LNCAP (cell line): ENCODE measurements around the gene MGAM2.

Experiments used
- CTCF ChIP-seq: fragments of 450-650 bp; IDR thresholded peaks from 2 replicates; pipeline ENCODE4 v1.5.1; 2017; ENCODE audit warnings: mild to moderate bottlenecking

The MGAM2 gene

DNA sequence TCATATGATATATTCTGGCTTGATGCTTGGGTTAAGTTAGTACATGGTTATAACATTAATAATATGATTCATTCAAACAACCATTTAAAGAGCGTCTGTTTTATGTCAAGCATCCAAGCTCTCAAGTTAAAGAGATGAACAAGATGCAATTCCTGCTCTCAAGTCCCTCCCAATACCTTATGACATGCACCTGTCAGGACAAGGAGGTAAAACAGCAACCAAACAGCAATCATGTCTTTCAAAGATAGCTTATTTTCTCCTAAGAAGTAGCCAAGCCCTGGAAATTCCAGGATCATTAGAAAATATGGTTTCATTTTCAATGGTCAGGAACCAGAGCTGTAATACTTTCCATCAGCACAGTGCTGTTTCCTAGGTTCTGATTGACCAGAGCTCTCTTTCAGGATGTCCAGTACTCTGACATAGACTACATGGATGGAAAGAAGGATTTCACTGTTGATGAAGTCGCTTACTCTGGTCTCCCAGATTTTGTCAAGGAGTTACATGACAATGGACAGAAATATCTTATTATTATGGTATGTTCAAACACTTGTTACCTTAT lies 29.0 kb downstream of the MGAM2 start:
- TF ChIP-seq CTCF = no peak

DNA sequence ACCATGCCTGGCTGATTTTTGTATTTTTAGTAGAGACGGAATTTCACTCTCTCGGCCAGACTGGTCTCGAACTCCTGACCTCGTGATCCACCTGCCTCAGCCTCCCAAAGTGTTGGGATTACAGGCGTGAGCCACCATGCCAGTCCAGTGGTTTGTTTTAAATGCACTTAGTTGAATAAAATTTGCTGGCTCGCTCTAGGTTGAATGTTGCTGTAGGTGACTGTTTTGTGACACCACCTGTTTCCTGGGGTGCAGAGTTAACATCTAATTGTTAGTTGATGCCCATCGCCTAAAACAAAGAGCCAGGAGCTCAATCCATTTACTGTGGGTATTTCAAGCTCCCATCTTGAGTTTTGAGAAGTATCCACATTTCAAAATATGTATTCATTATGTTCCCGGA lies 31.2 kb downstream of the MGAM2 start:
- TF ChIP-seq CTCF = no peak

GRCh38 chr7:142146124-142146523 lies 34.6 kb downstream of the MGAM2 start:
- no peak for TF ChIP-seq CTCF

DNA sequence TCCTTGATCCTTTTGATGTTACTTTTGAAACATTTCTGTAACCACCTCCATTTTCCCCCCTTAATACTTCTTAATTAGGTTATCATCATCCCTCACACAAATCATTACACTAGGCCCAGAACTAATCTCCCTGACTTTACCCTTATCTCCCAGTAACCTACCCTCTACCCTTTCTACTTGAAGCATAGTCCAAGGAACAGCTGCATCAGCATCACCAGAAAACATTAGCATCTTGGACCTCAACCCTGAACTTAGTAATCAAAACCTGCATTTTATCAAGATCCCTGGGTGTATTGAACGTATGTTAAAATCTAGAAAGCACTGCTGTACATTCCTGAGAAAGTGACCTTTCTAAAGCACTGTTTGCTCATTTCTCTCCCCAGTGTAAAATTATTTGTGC lies 38.8 kb downstream of the MGAM2 start:
- TF ChIP-seq CTCF = no peak

GRCh38 chr7:142150869-142151268 lies 39.4 kb downstream of the MGAM2 start:
- no peak for TF ChIP-seq CTCF

DNA sequence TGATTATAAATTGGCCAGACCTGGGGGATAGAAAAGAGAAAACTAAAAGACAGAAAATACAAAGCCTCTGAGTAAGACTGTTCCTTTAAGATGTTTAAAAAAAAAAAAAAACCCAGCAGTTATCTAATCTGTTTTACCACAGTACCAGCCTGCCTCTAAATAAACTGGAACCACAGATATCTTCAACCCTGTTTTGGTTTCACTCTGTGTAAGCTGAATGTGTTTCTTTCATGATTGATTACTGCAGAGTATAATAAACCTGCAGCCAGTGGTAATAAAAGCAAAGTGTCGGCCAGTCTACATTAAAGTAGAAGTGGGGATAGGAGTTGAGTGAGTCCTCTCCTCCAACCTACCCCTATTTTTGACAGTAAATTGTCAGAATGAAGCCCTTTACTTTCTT lies 40.6 kb downstream of the MGAM2 start:
- TF ChIP-seq CTCF = no peak

GRCh38 chr7:142153400-142153799 lies 41.9 kb downstream of the MGAM2 start:
- peak; percentile 48; the same call in 1 of the 2 replicates for TF ChIP-seq CTCF
